DMS114 treated with DMSO at 0.1 percent for 48 hours (cell line): Measurements from ENCODE around the gene TBC1D22A.

Experiments used
- DNase-seq: peaks from one replicate; lab custom pipeline; 2025; ENCODE audit not compliant: unreplicated experiment; lab: John Stamatoyannopoulos, UW

TBC1D22A gene

GRCh38 chr22:47144076-47144765 is 381.8 kb downstream of the TBC1D22A start:
- DNase-seq: no peak

DNA sequence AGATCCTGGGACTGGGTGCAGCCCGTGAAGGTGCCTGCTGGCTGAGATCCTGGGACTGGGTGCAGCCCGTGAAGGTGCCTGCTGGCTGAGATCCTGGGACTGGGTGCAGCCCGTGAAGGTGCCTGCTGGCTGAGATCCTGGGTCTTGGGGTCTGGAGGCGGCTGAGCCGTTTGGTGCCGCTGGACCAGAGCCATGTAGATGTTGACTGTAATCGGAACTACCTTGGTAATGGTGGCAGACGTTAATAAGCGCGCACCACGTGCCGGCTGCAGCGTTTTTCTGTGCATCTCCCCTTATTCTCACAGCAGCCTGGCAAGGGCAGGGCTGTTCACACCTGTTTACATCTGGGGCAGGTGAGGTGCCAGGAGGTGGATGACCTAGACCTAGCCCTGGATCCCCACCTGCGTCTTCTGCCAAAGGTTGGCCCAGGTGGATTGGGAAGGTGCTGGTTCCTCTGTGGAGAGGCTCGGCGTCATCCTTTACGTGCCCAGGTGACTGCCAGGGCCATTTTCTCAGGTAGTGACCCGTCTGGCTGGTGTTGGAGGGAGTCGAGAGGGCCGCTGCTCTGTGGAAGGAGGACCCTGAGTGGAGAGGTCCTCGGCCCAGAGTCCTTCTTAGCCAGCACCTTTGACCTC is 382.5 kb downstream of the TBC1D22A start:
- no peak for DNase-seq

DNA sequence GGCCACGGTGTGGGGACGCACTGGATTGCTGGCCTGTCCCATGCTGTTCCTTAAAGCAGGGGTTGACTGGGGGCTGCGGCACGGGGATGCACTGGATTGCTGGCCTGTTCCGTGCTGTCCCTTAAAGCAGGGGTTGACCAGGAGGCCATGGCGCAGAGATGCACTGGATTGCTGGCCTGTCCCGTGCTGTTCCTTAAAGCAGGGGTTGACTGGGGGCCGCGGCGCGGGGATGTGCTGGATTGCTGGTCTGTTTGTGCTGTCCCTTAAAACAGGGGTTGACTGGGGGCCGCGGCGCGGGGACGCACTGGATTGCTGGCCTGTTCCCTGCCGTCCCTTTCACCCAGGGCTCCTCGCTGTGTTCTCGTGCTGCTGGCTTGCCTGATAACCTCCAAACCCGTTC is 383.4 kb downstream of the TBC1D22A start:
- no peak for DNase-seq

DNA sequence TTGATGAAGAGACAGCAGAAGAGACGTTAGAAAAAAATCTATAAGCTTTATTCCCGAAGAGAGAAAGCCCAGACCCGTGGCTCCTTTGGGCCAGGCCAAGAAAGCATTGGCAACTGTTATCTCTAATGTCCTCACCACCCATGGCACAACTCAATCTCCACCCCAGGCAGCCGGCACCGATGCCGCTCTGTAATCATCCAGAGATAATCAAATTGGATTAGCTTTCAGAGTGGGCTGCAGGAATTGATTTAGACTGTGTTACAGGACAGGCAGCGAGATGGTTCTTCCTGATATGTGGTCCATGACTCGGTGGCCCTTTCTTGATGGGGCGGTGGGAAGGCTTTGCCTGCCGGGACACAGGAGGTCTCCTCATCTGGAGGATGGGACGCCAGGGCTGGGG is 383.9 kb downstream of the TBC1D22A start:
- DNase-seq: no peak

DNA sequence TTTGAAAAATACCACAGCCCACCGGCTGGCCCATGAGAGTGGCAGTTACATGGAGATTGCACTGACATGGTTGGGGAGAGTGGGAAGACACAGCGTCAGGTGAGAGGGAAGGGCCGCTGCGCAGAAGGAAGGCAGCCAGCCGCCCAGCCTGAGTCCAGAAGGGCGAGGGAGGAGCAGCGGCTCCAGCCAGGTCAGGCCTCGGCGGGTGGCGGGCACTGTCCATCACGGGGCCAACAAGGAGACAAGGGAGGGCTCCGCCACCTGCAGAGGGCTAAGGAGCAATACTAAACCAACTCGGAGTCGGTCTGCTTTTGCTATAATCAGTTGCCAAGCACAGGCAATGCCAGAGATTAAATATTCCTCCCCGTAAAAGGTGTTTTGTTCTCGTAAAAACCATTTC is 384.5 kb downstream of the TBC1D22A start:
- DNase-seq: no peak

- DNase-seq: no peak
These were observed 385.1 kb downstream of the TBC1D22A start for GRCh38 chr22:47147572-47147971.

GRCh38 chr22:47148510-47148909 is 386.1 kb downstream of the TBC1D22A start:
- DNase-seq: no peak

GRCh38 chr22:47148956-47149728 is 386.7 kb downstream of the TBC1D22A start:
- DNase-seq: no peak

DNA sequence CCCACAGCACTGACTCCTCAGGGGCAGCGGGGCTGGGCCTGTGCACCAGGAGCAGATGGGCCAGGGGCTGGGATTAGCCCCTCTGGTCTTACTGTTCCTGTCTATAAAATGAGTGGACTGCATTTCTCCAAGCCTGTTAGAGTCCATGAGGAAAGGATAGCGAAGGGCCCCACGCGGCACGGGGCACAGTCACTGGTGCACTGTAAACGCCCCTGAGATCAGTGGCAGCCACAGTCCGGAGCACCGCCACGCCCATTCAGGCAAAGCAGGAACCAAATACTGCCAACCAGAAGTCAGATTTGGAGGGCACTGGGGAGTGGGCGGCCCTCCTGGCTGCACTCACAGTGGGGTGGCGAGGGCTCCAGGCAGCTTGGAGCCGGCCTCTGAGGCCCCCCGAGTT is 387.5 kb downstream of the TBC1D22A start:
- DNase-seq: no peak

DNA sequence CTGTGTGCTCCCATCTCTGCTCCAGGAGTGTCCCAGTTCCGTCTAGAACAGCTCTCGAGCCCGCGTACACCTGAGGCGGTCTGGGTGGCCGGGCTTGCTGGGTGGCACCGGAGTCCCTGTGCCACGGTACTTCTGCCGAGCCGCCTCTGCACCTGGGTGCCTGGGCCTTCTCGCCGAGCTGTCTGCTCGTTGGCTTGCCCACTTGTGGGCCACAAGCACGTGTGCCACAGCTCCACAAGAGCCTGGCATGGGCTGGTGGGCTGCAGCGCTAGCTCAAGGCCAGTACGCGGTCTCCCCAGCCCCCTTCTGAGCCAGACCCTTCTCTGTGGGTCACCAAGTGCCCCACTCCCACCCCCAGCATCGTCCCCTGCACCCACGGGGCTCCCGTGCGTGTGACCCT is 388.0 kb downstream of the TBC1D22A start:
- DNase-seq: no peak

DNA sequence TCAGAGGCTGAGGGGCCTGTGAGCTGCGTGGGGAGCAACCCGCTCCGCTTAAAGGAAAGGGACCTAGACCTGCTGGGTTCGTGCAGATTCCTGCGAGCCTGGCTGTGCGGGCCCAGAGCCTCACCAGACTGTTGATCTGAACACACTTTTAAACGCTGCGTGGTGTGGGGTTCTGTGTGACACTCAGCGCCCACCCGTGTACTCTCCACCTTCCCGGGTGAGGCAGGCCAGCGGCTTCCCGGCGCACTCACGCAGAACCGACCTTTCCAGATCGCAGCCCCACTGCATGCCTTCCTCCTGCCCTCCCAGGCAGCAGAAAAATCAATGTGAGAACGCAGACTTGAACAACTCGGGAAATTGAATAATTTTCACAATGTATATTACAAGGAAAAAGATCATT is 388.6 kb downstream of the TBC1D22A start:
- DNase-seq: no peak

GRCh38 chr22:47151490-47151889 is 389.0 kb downstream of the TBC1D22A start:
- DNase-seq: no peak

GRCh38 chr22:47152236-47152635 is 389.8 kb downstream of the TBC1D22A start:
- DNase-seq: no peak

GRCh38 chr22:47152938-47153337 is 390.5 kb downstream of the TBC1D22A start:
- no peak for DNase-seq

- no peak for DNase-seq
These were observed 391.5 kb downstream of the TBC1D22A start for GRCh38 chr22:47153854-47154525.

DNA sequence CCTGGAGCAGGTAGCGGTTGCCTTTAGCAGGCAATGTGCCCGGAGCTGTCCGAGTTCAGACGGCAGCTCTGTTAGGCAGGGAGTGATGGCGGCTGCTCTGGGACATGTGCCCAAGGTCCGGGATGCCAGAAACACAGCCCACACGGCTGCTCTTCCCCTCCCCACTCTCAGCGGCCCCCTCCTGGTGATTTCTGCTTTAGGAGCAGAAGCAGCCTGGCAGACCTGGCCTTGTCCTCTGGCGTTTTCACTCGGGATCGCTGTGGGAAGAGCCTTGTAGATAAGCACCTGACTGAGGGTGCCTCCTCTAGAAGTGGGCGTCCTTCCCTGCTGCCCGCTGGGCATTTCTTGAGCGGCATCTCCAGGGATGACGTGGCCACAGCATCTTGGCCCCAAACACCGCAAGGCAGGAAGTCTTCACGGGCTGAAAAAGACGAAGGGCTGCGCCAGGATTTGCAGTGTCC is 392.2 kb downstream of the TBC1D22A start:
- DNase-seq: no peak

DNA sequence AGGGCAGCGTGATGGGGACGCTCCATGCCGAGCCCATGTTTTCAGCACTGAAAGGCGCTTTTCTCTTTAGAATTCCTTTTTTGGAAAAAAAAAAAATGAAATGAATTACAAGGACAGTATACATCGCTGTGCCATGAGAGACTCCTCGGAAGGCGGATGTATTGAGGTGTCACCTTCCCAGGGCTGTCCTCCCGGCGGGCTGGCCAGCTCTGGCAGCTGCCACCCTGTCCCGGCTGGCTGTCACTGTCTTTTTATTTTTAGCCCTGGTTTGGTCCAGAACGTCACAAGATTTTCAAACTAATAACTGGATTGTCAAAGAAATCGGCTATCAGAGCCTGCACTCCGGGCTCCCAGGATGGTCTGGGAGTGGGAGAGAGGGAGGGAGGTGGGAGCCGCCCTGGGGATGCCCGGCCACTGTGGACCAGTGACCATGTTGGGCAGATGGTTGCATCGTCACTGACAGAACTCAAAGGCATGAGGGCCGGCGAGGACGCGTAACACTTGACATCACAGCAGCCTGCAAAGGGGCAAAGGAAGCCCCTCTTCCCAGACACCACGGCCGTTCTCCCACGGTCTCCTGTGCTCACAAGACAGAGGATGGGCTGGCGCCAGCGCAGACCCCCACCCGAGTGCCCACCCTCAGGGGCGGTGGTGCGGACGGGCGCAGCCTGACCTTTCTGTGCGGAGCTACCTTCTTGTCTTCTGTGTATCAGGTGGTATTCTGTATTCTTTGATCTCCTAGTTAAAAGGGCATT is 392.9 kb downstream of the TBC1D22A start:
- DNase-seq: no peak

GRCh38 chr22:47155912-47156311 is 393.5 kb downstream of the TBC1D22A start:
- DNase-seq: no peak

- no peak for DNase-seq
These were observed 394.1 kb downstream of the TBC1D22A start for GRCh38 chr22:47156352-47157092.

DNA sequence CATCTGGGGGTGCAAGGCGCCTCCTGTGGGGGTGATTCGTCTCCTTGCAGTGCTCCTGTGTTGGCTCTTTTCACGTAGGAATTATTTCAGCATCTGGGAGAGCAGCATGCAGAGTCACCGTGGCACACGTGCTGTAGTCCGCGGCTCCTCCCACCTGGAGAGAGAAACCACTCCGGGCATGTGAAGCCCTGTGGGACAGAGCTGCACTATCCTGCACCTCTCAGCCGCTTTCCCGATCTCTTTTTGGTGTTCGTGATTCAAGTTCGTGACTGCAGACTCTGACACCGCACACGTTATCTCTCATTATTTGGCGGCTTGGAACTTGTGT is 394.6 kb downstream of the TBC1D22A start:
- DNase-seq: no peak
